Stimulated activated CD8-positive, alpha-beta memory T cell treated with anti-CD3 and anti-CD28 coated beads, Interleukin-12 subunit alpha, Interleukin-12 subunit beta, amount 100 ng/mL, for 4 hours (primary cell): Measurements from ENCODE around the gene MICAL1.

Experiments
- DNase-seq: peaks from one replicate; pipeline ENCODE4 v3.0.0-alpha.2; 2020; ENCODE audit warnings: low read depth

Gene MICAL1

DNA sequence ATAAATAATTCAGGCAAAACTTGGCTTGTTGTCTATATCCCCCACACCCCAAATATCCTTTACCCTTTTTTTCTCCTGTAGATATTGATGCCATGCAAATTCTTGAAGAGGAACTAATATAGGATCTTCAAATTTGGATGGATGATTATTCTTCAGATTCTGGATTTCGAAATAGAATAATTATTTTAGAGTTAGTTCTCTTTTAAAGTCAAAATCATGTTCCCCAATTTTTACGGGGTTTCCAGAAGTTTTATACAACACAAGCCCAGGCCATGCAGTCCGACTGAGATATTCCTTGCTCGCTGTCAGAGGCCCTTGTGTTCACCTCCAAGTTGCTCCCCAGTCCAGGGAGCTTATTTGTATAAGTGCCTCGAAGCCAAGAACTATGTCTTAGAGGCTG, 19.5 kb downstream of the MICAL1 start:
- DNase-seq, result no peak

DNA sequence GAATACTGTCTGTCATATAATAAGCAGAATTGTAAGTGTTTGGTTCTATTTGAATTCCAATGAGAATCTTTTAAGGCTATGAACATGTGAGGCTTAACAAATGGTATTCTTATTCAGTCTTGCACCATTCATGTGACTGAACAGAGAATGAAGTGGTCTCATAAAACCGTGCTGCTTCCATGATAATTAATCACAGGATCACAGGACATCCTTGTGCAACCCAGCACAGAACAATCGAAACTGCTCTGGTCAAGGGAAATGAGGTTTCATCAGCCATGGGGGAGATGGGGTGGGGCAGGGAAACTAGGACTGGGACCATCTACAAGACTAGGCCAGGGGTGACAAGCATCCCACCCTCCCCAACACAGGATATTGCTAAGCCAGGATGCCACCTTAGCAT, 21.1 kb downstream of the MICAL1 start:
- no peak for DNase-seq

DNA sequence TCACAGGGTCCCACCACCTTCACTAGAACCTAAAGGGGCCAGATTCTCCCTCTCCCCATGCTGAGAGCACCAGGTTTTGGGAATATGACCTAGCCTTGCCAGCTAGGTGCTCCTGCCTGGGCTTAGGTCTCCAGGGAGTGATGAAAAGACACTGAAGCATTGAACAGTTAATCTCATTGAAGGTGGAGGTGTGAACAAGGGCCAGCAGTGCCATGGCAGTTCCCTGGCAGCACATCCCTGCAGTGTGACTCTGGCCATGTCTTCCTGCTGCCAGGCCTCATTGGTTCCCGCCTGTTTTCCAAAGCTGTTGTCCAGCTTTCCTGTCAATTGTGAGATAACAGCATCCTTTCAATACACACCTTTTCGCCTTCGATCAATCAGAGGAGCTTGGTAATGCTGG, 26.1 kb downstream of the MICAL1 start:
- DNase-seq, result no peak

DNA sequence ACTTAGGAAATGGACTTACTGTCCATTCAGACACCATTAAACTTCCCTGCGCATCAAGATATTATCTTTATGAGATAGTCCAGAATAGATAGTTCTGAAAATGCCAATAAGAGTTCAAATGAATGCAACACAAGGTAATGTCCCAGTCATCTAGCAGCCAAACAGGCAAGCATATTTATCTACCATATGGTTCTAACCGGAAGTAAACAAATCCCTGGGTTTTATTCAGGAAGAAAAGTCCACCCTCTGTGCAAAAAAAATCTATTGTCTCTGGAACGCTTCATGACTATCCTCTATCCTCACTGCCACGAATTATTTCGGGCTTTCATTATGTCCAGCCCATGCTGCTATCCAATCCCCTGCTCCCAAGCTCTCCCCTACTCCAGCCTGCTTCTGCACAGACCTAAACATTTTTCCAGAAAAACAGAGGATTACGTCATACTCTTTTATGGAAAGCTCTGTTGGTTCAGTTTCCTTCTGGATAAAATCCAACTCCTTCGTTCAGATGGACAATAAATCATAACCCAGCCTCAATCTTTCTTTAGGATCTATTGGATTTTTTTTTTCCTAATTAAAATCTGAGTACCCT, 26.6 kb downstream of the MICAL1 start:
- no peak for DNase-seq

DNA sequence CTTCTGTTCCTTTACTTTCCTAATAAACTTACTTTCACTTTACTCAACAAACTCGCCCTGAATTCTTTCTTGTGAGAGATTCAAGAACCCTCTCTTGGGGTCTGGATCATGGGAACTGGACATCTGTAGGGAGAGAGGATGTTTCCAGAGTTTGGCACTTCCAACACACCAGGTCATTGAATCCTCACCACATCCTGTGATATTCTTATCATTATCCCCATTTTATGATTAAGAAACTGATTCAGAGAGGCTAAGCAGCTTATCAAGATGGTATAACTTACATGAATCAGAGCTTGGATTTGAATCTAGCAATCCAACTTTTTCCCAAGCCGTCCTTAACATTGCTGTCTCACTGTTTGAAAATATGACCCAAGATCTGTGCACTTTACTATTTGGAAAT, 30.6 kb downstream of the MICAL1 start:
- no peak for DNase-seq

DNA sequence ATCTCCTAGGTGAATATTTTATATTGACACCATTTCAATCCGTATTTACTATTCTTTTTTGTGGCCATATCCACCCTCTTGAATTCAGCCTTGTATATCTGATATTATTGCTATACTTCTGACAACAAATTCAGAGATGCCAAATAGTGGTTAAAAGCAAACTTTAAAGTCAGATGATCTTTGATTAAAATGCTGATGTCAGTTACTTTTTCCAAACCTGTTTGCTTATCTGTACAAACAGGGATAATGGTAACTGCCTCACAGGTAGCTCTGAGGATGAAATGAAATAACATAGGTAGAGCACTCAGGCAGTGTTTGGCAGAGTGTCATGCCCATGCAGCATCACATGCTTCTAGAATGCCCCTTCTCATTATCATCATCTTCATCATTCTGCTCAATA, 34.4 kb downstream of the MICAL1 start:
- DNase-seq, result no peak

DNA sequence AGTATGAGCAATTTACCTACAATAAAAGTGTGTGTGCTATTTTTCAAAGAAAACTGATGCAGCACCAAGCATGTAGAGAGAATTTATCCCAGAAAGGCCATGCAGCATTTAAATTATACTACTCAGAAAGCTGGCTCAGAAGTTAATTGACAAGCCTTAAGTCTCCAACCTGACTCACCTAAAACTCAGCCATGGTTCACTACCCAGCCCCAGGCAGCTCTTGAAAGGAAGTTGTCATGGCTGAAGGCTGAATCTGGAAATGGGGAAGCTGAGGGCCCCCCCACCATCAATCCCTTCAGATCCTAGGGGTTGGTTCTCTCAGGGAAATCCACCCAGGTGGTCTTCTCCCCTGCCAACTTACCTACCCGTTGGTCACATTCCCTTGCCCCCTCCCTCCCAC, 34.8 kb downstream of the MICAL1 start:
- DNase-seq, result no peak

DNA sequence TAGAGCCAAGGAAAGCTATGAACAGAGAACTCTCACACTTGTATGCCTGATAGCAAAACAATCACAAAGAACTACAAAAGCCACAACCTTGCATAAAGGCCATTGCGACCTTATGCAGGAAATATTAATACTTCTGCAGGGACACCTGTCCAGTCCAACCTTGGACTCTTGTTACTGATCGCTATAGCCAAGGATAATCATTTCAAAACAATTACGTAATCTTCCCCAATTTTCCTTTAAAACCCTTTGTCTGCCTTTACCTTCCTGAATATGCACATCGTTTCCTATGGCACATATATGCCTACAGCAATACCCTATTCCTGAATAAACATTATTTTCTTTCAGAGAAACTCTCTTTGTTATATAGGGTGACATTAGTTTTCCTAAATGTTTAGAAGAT, 37.9 kb downstream of the MICAL1 start:
- no peak for DNase-seq

DNA sequence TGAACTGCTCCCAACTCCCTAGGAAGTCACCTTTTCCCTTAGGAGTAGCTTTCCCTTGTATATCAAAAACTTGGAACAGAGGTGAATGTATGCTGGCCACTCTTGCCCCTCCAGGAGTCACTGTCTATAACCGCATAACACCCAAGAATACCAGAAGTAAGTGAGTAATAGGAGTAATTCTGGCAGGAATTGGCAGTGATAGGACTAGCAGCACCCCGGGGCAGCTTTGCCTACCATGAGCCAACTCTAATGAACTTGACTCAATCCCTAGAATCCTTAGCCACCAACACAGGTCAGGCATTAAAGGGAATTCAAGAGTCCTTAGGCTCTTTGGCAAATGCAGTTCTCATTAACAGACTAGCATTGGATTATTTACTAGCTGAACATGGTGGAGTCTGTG, 44.5 kb downstream of the MICAL1 start:
- DNase-seq, result no peak

DNA sequence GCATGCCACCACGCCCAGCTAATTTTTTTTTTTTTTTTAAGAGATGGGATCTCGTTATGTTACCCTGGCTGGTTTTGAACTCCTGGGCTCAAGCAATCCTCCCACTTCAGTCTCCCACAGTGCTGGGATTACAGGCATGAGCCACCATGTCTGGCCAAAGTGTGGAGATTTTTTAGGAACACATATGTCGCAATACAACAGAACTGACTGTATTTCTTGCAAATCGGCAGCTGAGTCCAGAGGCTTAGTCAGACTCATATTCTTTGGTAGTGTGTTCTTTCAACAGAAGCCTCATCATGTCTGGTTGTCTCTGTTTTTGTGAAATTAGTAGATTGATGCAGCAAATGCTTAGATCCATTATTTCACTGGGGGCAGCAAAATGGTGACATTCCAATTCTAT, 49.4 kb downstream of the MICAL1 start:
- DNase-seq, result no peak

DNA sequence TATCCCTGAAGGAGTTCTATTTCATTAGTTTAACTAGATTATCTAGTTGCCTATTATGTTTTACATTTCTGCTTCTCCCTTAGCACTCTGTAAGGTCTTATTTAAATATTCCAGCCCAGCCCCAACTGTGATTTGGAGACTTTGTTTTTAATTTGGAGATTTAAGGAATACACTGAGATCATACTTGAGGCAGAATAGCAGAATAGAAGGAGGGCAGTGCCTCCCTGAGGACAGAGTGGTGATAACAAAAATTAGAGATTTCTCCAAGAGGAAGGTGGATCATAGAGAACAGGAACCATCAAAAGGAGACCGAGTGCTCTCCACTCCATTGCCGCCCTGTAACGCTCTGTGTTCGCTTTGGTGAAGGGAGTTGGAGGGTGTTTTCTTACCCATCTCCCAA, 58.6 kb downstream of the MICAL1 start:
- no peak for DNase-seq

DNA sequence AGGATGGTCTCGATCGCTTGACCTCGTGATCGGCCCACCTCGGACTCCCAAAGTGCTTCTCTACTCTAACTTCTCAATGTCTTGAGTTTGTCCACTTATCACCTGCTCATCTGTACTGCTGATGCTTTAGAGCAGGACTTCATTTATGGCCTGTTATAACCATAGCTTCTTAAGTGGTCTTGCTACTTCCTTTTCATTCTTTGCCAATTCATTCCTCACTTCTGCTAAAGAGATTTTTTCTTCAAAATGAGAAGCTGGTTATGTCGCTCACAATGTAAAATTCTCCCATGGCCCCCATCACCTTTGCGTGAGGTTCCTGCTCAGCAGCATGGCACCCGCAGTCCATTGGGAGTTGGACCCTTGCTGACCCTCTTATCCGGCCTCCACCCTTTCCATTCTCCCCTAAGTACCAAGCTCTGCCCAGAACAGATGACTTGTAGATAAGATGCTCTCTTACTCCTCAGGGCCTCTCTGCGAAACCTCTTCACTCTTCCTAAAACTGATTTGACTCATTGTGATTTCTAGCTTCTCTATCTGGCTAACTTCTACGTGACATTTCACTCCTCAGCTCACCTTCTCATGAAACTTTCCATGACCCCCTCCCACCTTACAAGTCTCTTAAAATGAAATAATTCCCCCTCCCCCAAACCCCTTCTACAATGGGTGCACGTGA, 59.4 kb downstream of the MICAL1 start:
- no peak for DNase-seq
